Keratinocyte (primary cell): ENCODE measurements around the gene GLDN. TPM values are rescaled to one million over a fixed set of nuclear protein-coding genes. Genes with fewer than 3 reads are reported as not detected.

Source experiments
- DNase-seq: peaks from one replicate; pipeline ENCODE4 v3.0.0-alpha.2; 2011; ENCODE audit warnings: low read depth, missing footprints, low spot score
- FAIRE-seq: peaks from 2 replicates; lab custom pipeline; 2011; peaks lifted over from hg19 to GRCh38; lab: Jason Lieb, UNC
- H2AFZ ChIP-seq: 2 replicates; pipeline ENCODE4 v1.6.0; 2012; ENCODE audit warnings: low read length, control low read depth, inconsistent platforms; ENCODE audit not compliant: control insufficient read depth
- H3K27ac ChIP-seq: 2 replicates; pipeline ENCODE4 v1.5.1; 2011; ENCODE audit warnings: low read length; ENCODE audit not compliant: control insufficient read depth, insufficient read depth
- H3K27me3 ChIP-seq: 3 replicates; pipeline ENCODE4 v1.6.0; 2011; ENCODE audit warnings: low read length; ENCODE audit not compliant: control insufficient read depth, insufficient read depth; ENCODE audit errors: extremely low read depth
- H3K36me3 ChIP-seq, 2 experiments: 2 replicates in 1 of 2; 3 replicates in 1 of 2; pipeline ENCODE4 v1.5.1; 2011; ENCODE audit warnings: low read length in 2 of 2, mild to moderate bottlenecking in 1 of 2; ENCODE audit not compliant: control insufficient read depth in 2 of 2, insufficient read depth in 2 of 2; ENCODE audit errors: extremely low read depth in 1 of 2
- H3K4me1 ChIP-seq: 3 replicates; pipeline ENCODE4 v1.5.1; 2011; ENCODE audit warnings: low read length; ENCODE audit not compliant: control insufficient read depth, insufficient read depth; ENCODE audit errors: extremely low read depth
- H3K4me2 ChIP-seq: 3 replicates; pipeline ENCODE4 v1.6.0; 2011; ENCODE audit warnings: low read depth, low read length; ENCODE audit not compliant: control insufficient read depth, insufficient read depth; ENCODE audit errors: extremely low read depth
- H3K4me3 ChIP-seq, 3 experiments: fragments of 200-600 bp in 1 of 3; sonication (generic) in 1 of 3; 2 replicates in 2 of 3; 3 replicates in 1 of 3; pipeline ENCODE4 v1.5.1; 2011 to 2016; ENCODE audit warnings: low read length in 3 of 3, mild to moderate bottlenecking in 3 of 3, control low read depth in 2 of 3, inconsistent platforms in 1 of 3, low read depth in 1 of 3, mixed read lengths in 1 of 3, mixed run types in 1 of 3, moderate library complexity in 1 of 3; ENCODE audit not compliant: control insufficient read depth in 2 of 3, insufficient read depth in 2 of 3; ENCODE audit errors: extremely low read depth in 1 of 3
- H3K79me2 ChIP-seq: 2 replicates; pipeline ENCODE4 v1.6.0; 2012; ENCODE audit warnings: low read length; ENCODE audit not compliant: control insufficient read depth, insufficient read depth
- H3K9ac ChIP-seq: 3 replicates; pipeline ENCODE4 v1.6.0; 2011; ENCODE audit warnings: low read length; ENCODE audit not compliant: control insufficient read depth, insufficient read depth; ENCODE audit errors: extremely low read depth
- H3K9me1 ChIP-seq: 3 replicates; pipeline ENCODE4 v1.6.0; 2011; ENCODE audit warnings: low read length; ENCODE audit not compliant: control insufficient read depth, insufficient read depth; ENCODE audit errors: extremely low read depth
- H3K9me3 ChIP-seq: 2 replicates; pipeline ENCODE4 v1.5.1; 2012; ENCODE audit warnings: low read depth, low read length; ENCODE audit not compliant: control insufficient read depth
- H4K20me1 ChIP-seq: 3 replicates; pipeline ENCODE4 v1.6.0; 2011; ENCODE audit warnings: low read length; ENCODE audit not compliant: control insufficient read depth, insufficient read depth; ENCODE audit errors: extremely low read depth
- CTCF ChIP-seq, 3 experiments: IDR thresholded peaks in 1 of 3; conservative IDR thresholded peaks in 1 of 3; optimal IDR thresholded peaks in 1 of 3; 2 replicates in 2 of 3; 3 replicates in 1 of 3; pipeline versions ENCODE3 to v1.5.1; 2011; ENCODE audit warnings: low read length in 3 of 3, mild to moderate bottlenecking in 3 of 3, moderate library complexity in 2 of 3, control low read depth in 1 of 3, inconsistent platforms in 1 of 3; ENCODE audit not compliant: insufficient read depth in 2 of 3; ENCODE audit errors: extremely low read depth in 1 of 3
- EZH2 ChIP-seq: IDR thresholded peaks from one replicate; pipeline ENCODE4 v1.6.1; 2012; ENCODE audit warnings: inconsistent platforms, mild to moderate bottlenecking, low read length, moderate library complexity
- dilution Hi-C: fragments of 300-500 bp; cut with MboI; formaldehyde crosslinking; loops from one replicate; pipeline ENCODE4 v1.7.0; 2020; ENCODE audit warnings: low sequenced_read_pairs; ENCODE audit not compliant: extremely low pct_ligation_motif_present
- polyA plus RNA-seq, 5 experiments: library from polyadenylated mRNA; depleted of rRNA in 3 of 5; stranded (reverse) in 3 of 5; stranded (forward) in 1 of 5; unstranded in 1 of 5; fragments of >200 nt; gene quantifications; 1 replicate in 1 of 5; 2 replicates in 3 of 5; 3 replicates in 1 of 5; pipeline versions ENCODE4 v1.2.1 to v1.2.3, GENCODE V29; 2011 to 2012; ENCODE audit warnings: missing spikeins in 2 of 5, low read depth in 1 of 5, low replicate concordance in 1 of 5

Gene GLDN
- polyA plus RNA-seq, 1 donor (not counting 4 experiments of a cell fraction or from before 2014, with no cell fraction given): 0.09 TPM

GRCh38 chr15:51335538-51336410, 5.7 kb upstream of the GLDN start:
- no peaks in the 10 kb centered on the region for H3K79me2 ChIP-seq
- H3K4me1 ChIP-seq: no peaks in the 10 kb centered on the region
- H3K9me3 ChIP-seq: no peaks in the 10 kb centered on the region
- H3K9me1 ChIP-seq: no peaks in the 10 kb centered on the region
- FAIRE-seq: no peak
- H3K27me3 ChIP-seq: peaks cover 9% of the 10 kb centered on the region
- no peak overlapping the region for H3K27ac ChIP-seq
- DNase-seq: no peak
- dilution Hi-C loops: no loop called here
- TF ChIP-seq EZH2 (no peak), CTCF (optimal IDR thresholded peaks at IDR 0.05 in 1 of 3, IDR thresholded peaks at IDR 0.05 in 1 of 3, conservative IDR thresholded peaks at IDR 0.05 in 1 of 3; ENCODE audit: extremely low read depth in 1 of 3, insufficient read depth in 2 of 3, low read length in 3 of 3) (no peak)
- no peak overlapping the region for H3K9ac ChIP-seq
- H2AFZ ChIP-seq: no peak overlapping the region
- no peaks in the 10 kb centered on the region for H4K20me1 ChIP-seq
- H3K4me2 ChIP-seq: no peak overlapping the region
- no peak overlapping the region for H3K4me3 ChIP-seq
- H3K36me3 ChIP-seq: no peaks in the 10 kb centered on the region

DNA sequence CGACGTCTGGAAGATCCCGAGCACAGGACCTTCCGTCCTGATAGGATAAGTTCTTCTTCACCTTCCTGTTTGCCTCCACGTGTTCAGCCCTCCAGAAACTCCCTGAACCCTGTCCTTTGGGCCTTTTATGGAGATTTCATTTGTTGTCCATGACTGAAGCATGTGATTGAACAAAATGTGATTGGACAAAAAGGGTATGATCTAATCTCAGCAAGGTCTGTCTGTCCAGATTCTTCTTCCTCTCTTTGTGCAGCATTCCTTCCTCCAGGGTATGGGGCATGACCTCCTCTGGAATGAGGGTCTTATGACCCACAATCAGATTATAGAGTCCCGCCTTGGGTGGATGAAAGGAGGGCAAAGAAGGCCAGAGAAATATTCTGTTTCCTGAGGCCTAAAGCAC, 3.0 kb upstream of the GLDN start, which contains the start of gene CYP19A1:
CYP19A1 (minus strand) TSS at position 101 of the 400 bp plus-strand sequence. CDS start 95,684 bp downstream, outside the sequence.
- DNase-seq (no peak), FAIRE-seq (no peak)
- no peak within 1 kb of the TSS for H3K27ac ChIP-seq
- H3K9ac ChIP-seq: no peak within 1 kb of the TSS
- H3K4me1 ChIP-seq: no peaks in the 10 kb centered on the region
- H3K4me2 ChIP-seq: no peak within 1 kb of the TSS
- no peaks in the 10 kb centered on the region for H3K9me1 ChIP-seq
- no peaks in the 10 kb centered on the region for H3K79me2 ChIP-seq
- TF ChIP-seq CTCF (optimal IDR thresholded peaks at IDR 0.05 in 1 of 3, IDR thresholded peaks at IDR 0.05 in 1 of 3, conservative IDR thresholded peaks at IDR 0.05 in 1 of 3; ENCODE audit: extremely low read depth in 1 of 3, insufficient read depth in 2 of 3, low read length in 3 of 3) (no peak), EZH2 (no peak)
- H3K9me3 ChIP-seq: no peaks in the 10 kb centered on the region
- H4K20me1 ChIP-seq: no peaks in the 10 kb centered on the region
- dilution Hi-C loops: no loop called here
- no peak within 1 kb of the TSS for H2AFZ ChIP-seq
- no peak within 1 kb of the TSS for H3K4me3 ChIP-seq
- no peaks in the 10 kb centered on the region for H3K36me3 ChIP-seq
- peaks cover 32% of the 10 kb centered on the region for H3K27me3 ChIP-seq
